GM21515 (cell line): ENCODE measurements around the gene PDGFC.

Experiments used
- ATAC-seq: cut with Tn5 transposase; IDR thresholded peaks from one replicate; pipeline ENCODE4 v1.9.1; 2021; ENCODE audit not compliant: unreplicated experiment

Gene PDGFC

DNA sequence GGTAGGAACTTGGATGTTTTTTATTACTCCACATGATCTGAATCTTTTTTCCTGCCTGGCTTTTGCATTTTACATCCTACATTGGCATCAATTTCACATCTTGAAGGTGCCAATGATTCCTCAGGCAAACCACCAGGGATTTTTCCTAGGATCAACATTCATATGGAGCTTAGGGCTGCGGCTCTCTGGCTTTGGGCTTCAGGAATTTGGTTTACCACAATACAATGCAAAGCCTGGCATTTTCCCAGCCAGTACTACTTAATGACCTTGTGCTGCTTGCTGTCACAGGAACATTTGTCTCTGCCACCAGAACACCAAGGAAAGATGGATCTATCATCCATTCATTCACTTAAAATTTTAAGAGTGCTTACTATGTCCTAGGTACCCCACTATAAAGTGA lies 180.7 kb downstream of the PDGFC start:
- ATAC-seq: no peak

DNA sequence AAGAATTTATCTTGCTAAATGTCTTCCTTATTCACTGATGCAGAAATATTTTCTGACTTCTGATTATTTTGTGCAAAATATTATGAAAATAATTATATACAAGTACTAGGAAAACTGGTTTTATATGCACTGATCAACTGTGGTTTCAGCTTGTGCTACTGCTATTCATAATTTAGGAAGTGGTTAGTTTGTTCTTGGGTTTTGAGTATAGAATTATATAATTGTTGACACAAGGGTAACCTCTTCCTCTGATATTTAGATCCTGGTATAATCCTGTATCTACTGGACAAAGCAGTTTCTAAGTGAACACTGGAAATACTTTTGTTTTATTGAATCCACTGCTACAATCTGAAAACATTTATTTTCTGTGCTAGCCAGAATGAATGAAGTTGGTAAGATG lies 182.8 kb downstream of the PDGFC start:
- ATAC-seq: no peak

DNA sequence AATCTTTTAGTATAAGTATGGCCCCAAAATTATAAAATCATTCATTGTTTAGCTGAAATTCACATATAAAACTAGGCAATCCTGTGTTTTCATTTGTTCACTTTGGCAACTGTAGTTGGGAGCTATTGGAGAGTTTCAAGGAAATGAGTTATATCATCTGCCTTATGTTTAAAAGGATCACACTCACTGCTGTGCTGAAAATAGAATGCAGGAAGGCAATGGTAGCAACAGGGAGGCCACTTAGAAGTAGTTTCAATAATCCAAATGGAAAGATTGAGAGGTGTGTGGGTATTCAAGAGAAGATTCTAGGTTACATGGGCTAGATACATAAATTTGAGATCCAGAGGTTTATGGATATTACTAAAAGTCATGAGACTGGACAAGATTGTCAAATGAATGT lies 184.9 kb downstream of the PDGFC start:
- no peak for ATAC-seq

DNA sequence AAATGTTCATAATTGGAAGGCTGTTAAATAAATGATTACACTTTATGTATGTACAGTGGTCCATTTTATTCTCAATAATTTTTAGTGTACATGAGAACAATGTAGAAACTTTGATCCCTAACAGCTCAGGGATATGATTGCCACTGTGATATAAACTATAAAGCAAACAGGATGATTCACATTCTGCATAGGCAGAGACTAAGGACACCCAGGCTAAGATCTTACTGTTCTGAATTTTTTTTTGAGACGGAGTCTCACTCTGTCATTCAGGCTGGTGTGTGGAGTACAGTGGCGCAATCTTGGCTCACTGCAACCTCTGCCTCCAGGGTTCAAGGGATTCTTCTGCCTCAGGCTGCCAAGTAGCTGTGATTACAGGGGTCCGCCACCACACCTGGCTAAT lies 186.6 kb downstream of the PDGFC start:
- no peak for ATAC-seq

DNA sequence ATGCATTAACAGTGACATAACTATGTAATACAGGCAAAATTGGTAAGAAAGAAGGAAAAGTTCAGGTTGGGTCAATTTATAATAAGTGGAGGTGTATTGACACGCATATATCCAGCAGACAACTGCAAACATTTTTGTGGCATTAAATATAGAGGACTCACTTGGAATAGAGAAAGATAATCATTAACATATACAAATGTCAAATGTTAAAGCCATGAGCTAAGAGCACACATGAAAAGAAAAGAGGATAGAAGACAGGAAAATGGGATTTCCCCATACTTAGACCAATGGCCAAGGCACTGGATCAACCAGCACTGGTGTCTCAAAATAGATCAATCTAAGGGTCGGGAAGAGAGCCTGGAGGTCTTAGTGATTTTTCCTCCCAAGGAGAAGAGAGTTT lies 187.6 kb downstream of the PDGFC start:
- no peak for ATAC-seq

DNA sequence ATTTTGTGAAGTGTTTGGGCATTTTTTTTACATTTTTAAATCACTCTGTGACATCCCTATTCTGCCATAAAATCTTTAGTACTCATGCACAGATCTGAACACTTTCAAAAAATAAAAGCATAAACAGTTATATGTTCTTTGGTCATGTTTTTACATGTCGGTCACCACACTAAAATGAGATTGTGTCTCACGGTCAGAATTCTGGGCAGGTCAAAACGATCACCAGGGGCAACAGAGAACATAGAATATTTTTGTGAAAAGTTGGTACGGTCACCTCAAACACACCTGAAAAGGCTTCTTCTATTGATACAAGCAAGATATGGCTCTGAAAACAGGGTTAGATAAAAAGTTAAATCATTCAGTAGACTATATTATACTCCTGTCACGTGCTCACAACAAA lies 189.1 kb downstream of the PDGFC start:
- ATAC-seq: no peak

DNA sequence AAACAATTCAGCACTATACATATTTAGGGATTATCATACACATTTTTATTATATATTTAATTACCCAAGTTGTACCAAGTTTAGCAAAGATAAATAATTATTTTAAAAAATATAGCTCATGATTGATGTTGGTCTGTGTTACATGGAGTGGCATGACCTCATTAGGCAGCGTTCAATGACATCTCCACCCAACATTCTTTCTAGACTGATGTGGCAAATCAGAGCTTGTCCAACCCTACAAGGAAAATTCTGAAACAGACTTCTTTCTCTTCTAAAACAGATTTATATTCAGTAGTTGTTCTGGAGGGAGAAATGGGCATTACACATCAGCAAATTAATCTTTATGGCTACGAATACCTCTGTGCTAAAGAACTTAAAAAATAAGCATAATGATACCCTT lies 189.7 kb downstream of the PDGFC start:
- ATAC-seq: no peak

DNA sequence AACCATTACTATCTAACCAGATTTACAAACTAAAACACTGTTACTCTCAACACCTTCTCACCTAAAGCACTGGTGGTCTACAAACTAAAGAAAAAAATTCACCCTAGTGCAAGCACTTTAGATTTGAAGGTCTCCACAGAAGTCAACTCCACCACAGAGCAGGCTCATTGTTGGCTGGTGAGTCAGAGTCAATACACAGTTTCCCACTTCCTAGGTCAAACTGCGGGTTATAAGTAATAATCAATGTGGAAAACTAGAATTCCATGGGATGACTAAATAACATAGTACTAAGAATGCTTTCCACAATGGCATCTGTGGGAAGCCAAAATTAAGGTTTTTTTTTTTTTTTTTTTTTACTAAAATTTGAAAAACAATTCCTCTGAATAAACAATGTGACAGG lies 191.8 kb downstream of the PDGFC start:
- ATAC-seq: no peak

DNA sequence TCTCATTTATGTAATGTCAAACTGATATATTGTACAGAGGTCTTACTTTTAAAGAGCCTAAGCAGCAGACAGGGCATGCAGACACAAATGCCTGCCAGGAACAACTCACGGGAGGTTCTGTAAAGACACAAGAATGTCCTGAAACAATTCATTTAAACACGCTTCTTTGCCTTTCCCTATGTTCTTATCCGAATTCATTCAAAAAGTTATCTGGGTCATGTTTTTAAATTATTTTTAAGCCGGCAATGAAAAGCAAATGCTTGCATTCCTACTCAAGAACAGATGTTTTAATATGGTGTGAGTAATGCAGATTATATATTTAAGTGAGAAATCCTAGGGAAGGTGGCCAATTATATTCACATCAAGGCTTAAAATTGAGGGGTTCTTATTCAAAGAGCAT lies 192.6 kb downstream of the PDGFC start:
- no peak for ATAC-seq

DNA sequence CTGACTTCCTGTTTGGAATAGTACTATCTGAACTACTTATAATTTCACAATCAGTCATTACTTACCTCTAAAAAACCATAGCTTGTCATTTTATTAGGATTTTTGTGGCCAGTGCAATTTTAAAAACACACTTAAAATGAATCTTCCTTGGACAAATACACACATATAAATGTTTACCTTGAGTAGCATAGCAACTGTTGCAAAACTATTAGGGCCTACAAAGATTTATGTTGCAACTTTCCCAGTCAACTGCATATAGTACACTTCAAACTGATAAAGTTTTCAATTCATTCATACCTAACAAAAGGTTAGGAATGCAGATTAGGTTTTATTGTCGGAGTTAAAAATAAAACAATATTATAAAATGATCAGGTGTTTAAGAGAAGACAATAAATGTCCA lies 193.0 kb downstream of the PDGFC start:
- no peak for ATAC-seq

DNA sequence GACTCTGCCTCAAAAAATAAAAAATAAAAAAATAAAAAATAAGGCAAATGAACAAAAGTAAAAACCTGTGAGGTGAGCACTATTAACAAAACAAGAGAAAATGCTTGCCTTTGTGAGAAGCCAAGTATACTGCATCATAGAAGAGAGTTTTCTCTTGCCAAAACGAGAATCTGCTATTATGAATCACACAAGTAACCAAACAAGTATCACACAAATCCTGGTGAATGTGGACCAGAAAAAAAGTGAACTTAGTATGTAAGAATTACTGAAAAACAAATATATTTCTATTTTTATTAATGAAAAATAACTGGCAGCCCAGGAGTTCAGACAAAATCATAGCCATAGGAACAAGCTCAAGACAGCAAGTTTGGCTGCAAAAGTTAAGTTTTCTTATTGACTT lies 193.5 kb downstream of the PDGFC start:
- no peak for ATAC-seq

DNA sequence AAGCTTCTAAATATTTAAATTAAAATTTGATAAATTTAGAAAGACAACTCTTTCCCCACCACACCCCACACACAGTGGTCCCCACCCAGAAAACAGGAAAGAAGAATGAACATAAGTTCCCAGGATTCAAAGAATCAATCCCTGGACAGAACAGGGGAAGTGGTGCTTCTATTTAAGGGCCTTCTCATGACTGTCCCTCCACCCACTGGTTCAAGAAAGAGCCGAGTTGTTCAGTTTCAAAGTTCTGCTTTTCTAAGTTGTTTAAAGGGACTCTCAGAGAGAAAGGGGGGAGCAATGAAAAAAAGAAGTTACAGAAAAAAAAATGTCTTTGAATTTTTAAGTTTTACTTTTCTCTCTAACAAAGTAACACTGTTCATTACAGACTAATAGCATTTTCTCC lies 195.8 kb downstream of the PDGFC start:
- no peak for ATAC-seq

DNA sequence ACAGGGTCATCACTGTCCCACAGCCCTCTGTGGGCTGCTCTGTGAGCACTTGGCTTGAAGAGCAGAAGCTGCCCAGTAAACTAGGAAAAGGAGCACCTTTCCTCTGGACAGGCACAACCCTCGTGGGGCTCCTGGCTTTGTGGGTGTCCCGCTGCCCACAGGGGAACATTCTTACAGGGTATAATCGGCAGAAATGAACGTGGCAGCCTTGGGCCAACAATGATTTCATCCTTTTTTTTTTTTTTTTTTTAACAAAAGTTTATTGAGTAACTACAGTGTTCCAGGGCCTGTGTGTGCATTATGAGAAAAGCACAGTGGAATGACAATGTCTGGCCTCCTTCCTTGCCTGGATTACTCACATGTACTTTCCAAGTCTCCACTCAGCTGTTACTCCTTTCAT lies 197.2 kb downstream of the PDGFC start:
- ATAC-seq: no peak

DNA sequence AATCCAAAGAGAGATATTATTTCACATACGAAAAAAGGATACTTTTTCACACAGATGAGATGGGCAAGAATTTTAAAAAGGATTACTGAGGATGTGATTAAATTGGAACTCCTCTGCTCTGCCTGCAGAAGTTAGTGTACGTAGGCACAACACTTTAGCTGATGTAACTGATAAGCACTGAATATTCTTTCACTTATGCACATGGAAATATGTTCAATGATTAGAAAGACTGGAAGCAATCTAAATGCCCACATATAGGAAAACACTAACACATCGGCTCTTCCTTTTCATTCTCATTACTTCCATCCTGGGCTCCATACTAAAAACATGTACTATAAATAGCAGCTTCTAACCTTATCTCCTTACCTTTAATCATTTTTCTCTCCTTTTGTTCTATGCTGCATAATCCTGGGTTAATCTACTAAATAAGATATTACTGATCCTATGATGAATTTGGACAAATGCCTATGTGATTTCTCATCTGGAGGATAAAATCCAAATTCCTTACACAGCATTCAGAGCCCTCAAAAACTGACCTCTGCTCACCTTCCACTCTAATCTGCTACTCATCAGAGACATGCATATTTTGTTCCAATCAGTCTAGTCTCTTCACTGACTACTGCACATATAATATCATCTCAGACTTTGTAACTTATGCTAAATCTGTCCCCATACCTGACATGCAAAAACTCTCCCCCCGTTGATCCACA lies 197.8 kb downstream of the PDGFC start:
- ATAC-seq: no peak

DNA sequence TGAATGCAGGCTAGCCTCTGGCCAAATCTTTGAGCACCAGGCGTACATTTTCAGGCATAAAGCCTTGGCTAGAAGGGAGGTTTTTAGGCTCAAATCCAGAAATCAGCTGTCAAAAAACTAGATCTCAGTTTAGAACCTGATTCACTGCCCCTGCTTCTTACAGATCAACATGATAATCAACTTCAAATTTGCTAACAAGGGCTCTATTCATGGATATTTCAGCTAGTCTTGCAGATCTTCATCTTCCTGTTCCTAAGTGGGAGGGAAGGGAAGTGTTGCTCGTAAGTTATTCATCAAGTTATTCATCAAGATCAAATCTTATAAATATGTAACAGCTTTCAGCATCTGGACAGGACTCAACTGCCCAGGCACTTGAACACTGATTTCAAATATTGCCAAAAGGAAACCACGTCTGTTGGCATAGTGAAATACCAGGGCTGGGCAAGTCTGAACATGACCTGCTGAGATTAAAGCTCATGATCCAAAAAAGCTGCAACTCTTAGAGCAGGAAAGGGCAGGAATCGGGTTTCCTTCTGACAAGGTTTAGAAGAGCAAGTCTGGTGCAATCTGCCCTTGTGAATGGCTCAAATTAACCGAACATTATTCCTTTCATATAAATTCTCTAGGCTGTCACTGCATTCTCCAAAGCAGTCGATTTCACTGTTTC lies 200.3 kb downstream of the PDGFC start:
- no peak for ATAC-seq

DNA sequence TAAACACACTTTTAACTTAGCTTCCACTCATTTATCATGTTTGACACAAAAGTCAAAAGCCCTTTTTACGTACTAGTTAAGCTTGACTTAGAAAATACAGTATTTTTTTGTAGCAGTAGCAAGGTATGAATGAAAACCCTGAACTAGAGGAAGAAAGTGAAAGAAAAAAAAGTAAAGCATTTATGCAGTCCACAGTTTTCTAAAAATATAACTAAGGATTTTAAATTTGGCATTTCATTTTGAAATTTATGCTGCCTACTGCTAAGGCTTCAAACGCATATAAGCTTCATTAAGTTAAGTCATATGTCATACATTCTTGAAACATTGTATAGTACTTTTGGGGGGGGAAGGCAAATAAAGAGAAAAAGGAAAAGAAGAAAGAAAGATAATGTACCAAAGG lies 201.5 kb downstream of the PDGFC start:
- ATAC-seq: no peak

DNA sequence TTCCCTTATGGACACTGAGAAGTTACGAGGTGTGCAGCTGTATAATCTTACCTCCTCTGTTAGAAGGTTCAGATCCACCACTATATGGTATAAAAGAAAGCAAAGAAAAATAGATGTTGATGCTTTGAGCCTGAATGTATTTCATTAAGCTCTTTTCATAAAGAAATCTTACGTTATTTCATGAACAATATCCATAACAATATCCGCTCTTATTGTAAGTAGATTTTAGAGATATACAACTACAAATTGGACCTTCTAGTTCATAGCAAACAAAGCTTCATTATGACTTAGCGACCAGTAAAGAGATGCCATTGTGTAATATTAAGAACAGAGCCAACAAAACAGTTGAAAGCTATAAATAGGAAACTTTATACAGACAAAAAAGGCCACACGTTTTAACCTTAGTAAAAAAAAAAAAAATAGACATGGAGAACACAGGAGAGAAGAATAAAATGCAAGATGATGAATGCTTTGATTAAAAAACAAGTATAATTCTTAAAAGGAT lies 203.6 kb downstream of the PDGFC start:
- no peak for ATAC-seq

DNA sequence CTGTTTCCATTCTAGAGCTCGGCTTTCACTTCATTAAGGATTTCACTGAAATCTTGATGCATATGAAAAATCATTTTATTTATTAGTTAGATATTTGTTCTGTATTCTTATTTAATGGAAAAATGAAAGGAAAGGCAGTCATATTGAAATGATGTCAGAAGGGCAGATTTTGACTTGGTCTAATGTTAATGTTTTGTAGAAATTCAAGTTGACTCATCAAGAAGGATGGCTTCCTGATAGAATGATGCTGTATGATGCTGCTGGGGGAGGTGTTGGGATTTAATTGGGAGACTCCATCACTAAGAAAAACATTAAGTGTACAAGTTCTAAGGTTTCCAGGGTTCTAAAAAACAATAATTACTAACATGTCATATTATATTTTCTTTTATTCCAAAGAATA lies 204.8 kb downstream of the PDGFC start:
- no peak for ATAC-seq

DNA sequence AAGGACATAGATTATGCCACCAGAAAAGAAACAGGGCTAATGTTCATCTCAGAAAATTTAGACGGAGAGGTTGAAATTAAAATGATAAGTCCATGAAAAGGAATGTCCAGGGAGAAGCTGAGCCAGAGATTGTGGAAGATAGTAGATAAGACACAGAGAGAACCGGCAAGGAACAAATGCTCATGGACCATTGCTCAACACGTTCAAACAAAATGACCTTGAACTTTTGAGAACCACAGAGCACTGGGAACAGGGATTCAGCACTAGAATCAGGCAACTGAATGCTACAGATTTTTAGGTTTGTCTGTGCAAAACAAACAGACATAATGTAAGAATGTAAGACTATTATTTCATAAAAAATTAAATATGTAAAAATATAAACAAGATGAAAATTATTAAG lies 206.3 kb downstream of the PDGFC start:
- ATAC-seq: no peak

DNA sequence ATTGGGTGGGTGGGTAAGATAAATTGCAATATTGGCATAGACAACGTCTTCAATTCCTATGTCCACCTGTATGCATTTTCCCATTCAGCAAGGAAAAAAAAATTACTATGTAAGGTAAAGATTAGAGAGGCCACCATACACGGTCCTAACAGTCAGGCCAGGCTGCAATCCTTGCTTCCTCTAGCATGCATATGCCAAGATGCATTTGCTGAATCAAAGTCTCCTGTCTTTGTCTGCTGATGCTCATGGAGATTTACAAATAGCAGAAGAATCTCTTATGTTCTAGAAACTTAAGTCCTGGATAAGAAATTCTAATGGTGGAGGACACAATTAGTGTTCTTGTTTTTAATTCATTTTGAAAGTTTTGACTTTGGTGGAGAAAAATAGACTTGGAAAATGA lies 206.8 kb downstream of the PDGFC start:
- no peak for ATAC-seq

DNA sequence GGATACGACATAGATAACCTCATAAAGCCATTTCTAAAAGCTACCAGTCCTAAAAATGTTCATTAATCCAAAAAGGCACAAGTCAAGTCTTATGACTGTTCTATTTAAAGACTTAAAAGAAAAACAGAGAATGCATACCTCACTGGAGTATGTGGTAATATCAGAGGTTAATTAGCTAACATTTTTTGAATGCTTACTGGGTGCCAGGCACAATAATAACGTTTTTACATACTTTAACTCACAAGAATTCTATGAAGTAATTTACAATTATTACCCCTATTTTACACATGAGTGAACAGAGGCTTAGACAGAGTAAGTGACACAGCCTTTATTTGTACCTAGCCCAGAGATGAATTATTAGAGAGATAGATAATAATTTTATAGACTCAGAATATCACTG lies 207.5 kb downstream of the PDGFC start:
- no peak for ATAC-seq

DNA sequence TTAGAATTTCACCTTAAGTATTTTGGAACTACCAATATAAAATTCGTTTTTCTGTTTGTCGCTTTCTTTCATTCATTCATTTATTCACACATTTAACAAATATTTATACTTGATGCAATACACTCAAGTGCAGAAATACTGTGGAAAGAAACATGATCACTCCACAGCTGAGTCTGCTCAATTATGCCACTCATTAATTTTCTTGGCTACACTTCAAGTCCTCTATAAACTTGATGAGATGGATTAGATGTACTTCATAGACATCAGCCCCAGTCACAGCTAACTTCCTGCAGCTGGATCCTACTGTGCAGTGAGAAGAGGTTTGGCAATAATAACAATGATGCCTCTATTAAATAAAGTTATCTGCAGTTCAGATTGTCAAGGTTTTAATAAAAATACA lies 208.1 kb downstream of the PDGFC start:
- no peak for ATAC-seq

DNA sequence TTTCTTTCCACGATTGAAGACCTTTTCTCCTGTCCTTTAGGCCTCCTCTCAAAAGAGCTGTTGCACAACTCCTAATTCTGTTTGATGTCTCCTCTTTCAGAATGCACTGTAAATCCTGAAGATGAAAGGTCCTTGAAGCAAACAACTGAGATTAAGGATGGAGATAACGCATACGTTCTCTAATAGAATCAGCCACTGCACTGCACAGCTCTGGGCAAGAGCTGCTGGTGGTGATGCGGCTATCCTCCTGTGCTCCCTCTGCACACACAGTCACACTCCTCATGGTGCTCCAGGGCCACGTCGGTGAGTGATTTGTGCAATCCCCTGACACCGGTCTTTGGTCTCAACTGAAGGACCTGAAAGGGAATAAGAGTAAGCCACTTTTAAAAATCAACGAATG lies 208.7 kb downstream of the PDGFC start:
- no peak for ATAC-seq
